Tibial nerve (tissue), 3 donors: Measurements from ENCODE around the gene SBSN.

Experiments used
- CTCF ChIP-seq, 5 experiments: fragments of 200-600 bp in 3 of 5; fragments of 450-650 bp in 2 of 5; sonication (generic) in 3 of 5; IDR thresholded peaks; one replicate each; pipeline ENCODE4 v1.5.1; 2016 to 2019; ENCODE audit warnings: antibody characterized with exemption in 5 of 5, mild to moderate bottlenecking in 3 of 5, moderate library complexity in 2 of 5
- POLR2A ChIP-seq, 2 donors: fragments of 450-650 bp; IDR thresholded peaks; one replicate each; pipeline ENCODE4 v1.6.1; 2017; ENCODE audit warnings: antibody characterized with exemption in 2 of 2, mild to moderate bottlenecking in 2 of 2, moderate library complexity in 2 of 2

- TF ChIP-seq CTCF (IDR thresholded peaks at IDR 0.05) (no peak), POLR2A (IDR thresholded peaks at IDR 0.05) (no peak)
Observed at GRCh38 chr19:35559281-35559659, 31.2 kb upstream of the SBSN start.
